Body of pancreas (tissue), 4 donors: ENCODE results near the gene STX4.

Experiments
- POLR2A ChIP-seq, 3 donors: fragments of 450-650 bp; IDR thresholded peaks; one replicate each; pipeline ENCODE4 v1.6.1; 2016; ENCODE audit warnings: antibody characterized with exemption in 3 of 3, mild to moderate bottlenecking in 2 of 3
- TF ChIP-seq, protein P1 (sequence below), 7 experiments: fragments of 450-650 bp in 4 of 7; fragments of 200-600 bp in 3 of 7; sonication (generic) in 3 of 7; IDR thresholded peaks; one replicate each; pipeline ENCODE4 v1.5.1; 2016 to 2019; ENCODE audit warnings: antibody characterized with exemption in 7 of 7

DNA sequence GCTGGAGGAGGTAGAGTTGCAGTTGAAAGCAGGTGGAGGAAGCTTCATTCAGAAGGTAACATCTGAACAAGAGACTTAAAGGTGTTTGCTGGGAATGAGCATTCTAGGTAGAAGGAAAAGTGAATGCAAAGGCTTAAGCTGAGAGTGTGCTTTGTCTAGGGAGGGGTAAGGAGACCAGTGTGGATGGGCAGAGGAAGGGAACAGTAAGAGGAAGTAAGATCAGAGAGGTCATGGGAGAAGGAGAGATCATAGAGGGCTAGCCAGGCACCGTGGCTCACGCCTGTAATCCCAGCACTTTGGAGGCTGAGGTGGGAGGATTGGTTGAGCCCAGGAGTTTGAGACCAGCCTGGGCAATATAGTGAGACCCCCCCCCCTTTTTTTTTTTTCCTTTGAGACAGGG, 3.3 kb downstream of the STX4 start:
- no peak for TF ChIP-seq POLR2A (IDR thresholded peaks at IDR 0.05)
- TF ChIP-seq, protein P1, sequence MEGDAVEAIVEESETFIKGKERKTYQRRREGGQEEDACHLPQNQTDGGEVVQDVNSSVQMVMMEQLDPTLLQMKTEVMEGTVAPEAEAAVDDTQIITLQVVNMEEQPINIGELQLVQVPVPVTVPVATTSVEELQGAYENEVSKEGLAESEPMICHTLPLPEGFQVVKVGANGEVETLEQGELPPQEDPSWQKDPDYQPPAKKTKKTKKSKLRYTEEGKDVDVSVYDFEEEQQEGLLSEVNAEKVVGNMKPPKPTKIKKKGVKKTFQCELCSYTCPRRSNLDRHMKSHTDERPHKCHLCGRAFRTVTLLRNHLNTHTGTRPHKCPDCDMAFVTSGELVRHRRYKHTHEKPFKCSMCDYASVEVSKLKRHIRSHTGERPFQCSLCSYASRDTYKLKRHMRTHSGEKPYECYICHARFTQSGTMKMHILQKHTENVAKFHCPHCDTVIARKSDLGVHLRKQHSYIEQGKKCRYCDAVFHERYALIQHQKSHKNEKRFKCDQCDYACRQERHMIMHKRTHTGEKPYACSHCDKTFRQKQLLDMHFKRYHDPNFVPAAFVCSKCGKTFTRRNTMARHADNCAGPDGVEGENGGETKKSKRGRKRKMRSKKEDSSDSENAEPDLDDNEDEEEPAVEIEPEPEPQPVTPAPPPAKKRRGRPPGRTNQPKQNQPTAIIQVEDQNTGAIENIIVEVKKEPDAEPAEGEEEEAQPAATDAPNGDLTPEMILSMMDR (IDR thresholded peaks at IDR 0.05) = no peak
